Measurements from ENCODE around the gene C1orf105. TPM values are rescaled to one million over a fixed set of nuclear protein-coding genes. Genes with fewer than 3 reads are reported as not detected.

Gene C1orf105
- total and polyA plus RNA-seq, 2 of the 13 experiments (the other 11 are each of a cell fraction or from before 2014, with no cell fraction given) = 0.15 to 0.45 TPM

- TF ChIP-seq ZBTB33 (CRISPR knock-in tag; IDR thresholded peaks at IDR 0.05) = no peak
- peak; percentile 89; the same call in 1 of the 2 replicates for TF ChIP-seq ELF4 (CRISPR knock-in tag; IDR thresholded peaks at IDR 0.05; ENCODE audit: borderline replicate concordance)
- 0 out of 2 replicates have a peak, but pooled peaks have one; percentile 32 for TF ChIP-seq ZNF737 (CRISPR knock-in tag; IDR thresholded peaks at IDR 0.05; ENCODE audit: borderline replicate concordance)
- TF ChIP-seq NFYB (CRISPR knock-in tag; IDR thresholded peaks at IDR 0.05) = no peak; the same call in 1 of the 2 replicates
- TF ChIP-seq YEATS4 (CRISPR knock-in tag; IDR thresholded peaks at IDR 0.05; ENCODE audit: borderline replicate concordance) = 0 out of 2 replicates have a peak, but pooled peaks have one; percentile 31
- peak; percentile 60; the same call in 1 of the 2 replicates for TF ChIP-seq MED1 (CRISPR knock-in tag; IDR thresholded peaks at IDR 0.05)
- peak; percentile 42; the same call in 1 of the 2 replicates for TF ChIP-seq ZNF276 (CRISPR knock-in tag; IDR thresholded peaks at IDR 0.05; ENCODE audit: low read depth)
- 0 out of 2 replicates have a peak, but pooled peaks have one; percentile 54 for TF ChIP-seq SSRP1 (CRISPR knock-in tag; IDR thresholded peaks at IDR 0.05)
- peak; percentile 87; the same call in 1 of the 2 replicates for TF ChIP-seq ZBED4 (CRISPR knock-in tag; IDR thresholded peaks at IDR 0.05; ENCODE audit: borderline replicate concordance)
- TF ChIP-seq ZNF280B (CRISPR knock-in tag; IDR thresholded peaks at IDR 0.05; ENCODE audit: borderline replicate concordance) = peak; percentile 87; the same call in 1 of the 2 replicates
- TF ChIP-seq E2F1 (CRISPR knock-in tag; IDR thresholded peaks at IDR 0.05) = peak; percentile 70; the same call in 1 of the 2 replicates
- peak; percentile 96 for TF ChIP-seq KAT8 (CRISPR knock-in tag; IDR thresholded peaks at IDR 0.05)
- peak; percentile 33; the same call in 1 of the 2 replicates for TF ChIP-seq ZNF292 (CRISPR knock-in tag; IDR thresholded peaks at IDR 0.05; ENCODE audit: borderline replicate concordance, low read depth)
- TF ChIP-seq ZNF883 (CRISPR knock-in tag; IDR thresholded peaks at IDR 0.05; ENCODE audit: not compliant biosample characterization) = peak; percentile 67
- peak; percentile 41; the same call in 1 of the 2 replicates for TF ChIP-seq MTA1 (CRISPR knock-in tag; IDR thresholded peaks at IDR 0.05; ENCODE audit: borderline replicate concordance)
- peak; percentile 85 for TF ChIP-seq ZNF580 (CRISPR knock-in tag; IDR thresholded peaks at IDR 0.05; ENCODE audit: borderline replicate concordance, low read depth)
These were observed 23.4 kb downstream of the C1orf105 start, which contains the start of gene PIGC (continued) for GRCh38 chr1:172443666-172444453.

All from HepG2 (cell line).